ENCODE data around the gene PELI2.

The PELI2 gene

DNA sequence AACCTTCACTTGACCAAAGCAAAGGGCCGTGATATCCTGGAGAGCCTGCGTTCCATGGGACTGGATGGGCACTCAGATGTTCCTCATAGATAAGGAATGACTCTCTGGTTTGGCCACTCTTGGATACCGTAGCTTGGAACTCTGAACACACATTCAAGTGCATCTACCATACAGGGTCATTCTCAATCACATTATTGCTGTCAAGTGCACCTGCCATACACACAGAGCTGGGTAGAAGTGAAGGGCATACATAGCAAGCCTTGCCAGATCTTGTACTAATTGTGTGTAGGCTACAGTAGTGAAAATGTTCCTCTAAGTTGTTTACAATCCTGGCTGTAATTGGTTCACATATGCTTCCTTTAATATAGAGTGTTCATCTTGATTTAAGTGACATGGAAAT is 58.3 kb downstream of the PELI2 start:
- DNase-seq, result no peak

- DNase-seq, result no peak
These were observed 58.8 kb downstream of the PELI2 start for GRCh38 chr14:56177036-56177435.

DNA sequence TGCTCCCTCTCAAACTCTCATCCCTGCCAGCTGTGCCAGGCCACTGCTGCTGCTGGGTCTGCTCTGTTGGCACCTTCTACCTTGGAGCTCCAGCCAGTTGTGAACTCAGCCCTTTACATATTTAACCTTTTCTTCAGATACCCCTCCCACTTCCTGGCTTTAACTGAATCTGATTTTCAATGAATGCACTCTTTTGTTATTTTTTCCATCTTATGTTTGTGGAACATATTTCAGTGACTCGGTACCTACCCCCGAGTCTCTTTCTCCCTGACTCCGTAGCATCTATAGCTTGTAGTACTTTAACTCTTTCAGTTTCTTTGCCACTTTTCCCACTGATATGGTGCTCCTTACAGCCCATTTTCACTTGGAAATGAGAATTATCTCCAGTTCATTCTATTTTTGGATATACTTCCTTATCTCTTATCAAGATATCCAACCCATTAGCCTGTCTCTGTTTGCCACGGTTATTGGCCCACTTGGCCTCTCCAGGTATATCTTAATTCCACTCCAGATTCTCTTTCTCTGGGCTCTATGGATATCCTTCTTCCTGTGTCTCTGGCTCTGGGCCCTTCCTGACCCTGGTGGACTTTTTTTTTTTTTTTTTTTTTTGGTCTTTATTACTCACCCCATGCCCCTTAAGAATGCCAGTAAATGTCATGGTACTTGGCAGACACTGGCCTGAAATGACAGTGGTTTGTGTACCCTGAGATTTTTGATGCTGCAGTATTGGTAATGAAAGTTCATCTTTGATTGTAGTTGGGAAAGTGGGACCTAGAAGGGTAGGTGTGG is 62.7 kb downstream of the PELI2 start:
- no peak for DNase-seq

DNA sequence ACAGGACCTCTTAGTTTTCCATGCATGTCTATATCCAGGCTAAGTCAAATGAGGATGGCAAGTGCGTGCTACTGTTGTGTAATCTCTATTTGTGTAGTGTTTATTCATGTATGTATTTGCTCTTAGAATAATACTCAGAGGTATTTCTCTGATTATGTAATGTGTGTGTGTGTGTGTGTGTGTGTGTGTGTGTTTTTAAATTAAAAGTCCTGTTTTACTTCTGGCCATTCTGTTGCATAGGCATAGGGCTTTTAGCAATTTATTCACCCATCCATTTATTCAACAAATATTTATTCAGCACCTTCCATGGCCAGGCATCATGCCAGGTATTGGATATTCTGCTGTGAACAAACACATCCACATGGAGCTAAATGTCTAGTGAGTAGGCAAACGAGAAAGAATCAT is 63.5 kb downstream of the PELI2 start:
- DNase-seq, result no peak

DNA sequence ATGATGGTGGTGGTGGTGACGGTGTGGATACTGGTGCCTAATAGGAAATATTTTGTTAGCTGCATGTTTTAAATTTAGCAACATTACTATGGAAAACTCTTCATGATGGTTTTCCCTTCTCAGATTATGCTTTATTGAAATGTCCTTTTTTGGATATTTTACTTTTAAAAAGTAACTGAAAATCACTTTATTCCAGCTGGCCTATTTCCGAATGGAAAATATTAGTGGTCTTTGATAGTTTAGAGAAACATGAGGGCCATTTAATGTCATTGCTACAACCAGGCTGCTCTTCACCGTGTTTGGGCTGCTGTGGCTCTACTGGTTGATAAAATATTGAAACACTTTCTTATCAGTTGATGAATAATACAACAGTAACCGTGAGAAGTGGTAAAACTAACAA is 64.2 kb downstream of the PELI2 start:
- DNase-seq, result no peak

DNA sequence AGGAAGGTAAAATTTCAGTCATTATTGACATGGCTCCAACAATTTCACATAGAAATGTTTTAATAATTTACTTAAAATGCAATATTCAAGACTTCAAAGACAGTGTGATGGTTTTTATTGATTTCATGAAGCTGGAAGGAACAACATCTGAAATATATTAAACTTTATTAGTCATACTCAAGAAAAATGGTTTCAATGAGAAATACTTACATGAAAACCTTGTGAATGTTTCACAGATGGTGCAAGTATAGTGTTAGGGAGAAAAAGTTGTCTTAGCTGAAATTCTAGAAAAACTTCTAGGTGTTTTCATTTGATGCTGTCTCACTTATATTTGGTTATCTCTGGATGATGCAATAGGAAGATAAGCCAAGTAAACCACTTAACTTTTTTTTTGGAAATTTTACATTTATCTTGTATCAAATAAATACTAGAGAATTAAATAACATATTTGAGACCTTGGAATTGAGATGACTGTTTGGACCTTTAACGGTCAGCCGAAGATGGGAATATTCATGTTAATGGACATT is 65.5 kb downstream of the PELI2 start:
- no peak for DNase-seq

DNA sequence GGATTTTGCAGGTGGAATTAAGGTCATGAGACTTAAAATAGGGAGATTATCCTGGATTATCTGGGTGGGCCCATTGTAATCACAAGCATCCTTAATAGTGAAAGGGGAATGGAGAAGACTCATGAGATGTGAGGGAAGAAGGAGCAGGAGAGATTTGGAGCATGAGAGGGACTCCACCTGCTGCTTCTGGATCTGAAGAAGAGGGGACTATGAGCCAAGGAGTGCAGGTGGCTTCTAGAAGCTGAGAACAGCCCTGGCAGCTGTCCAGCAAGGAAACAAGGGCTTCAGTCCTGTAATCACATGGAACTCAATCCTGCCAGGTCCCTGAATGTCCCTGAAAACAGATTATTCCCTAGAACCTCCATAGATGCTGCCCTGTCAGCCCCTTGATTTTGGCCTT is 67.8 kb downstream of the PELI2 start:
- DNase-seq, result no peak

- no peak for DNase-seq
These were observed 69.5 kb downstream of the PELI2 start for GRCh38 chr14:56187736-56188135.

DNA sequence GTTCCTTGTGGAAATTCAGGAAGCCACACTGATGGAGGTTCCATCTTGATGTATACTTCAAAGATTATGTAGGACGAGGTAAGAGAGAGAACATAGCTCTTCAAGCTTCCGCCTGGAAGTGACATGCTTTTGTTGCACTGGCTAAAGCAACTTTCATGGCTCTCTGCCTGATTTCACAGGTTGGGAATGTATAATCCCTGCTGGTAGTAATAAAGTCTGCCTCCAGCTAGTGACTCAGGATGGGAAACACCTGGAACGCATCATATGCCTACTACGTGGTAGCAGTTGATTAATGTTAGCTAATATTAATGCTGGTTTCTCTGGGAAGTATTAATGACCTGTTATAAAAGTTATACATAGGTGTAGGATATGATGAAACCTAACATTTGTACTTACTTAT is 71.1 kb downstream of the PELI2 start:
- no peak for DNase-seq

DNA sequence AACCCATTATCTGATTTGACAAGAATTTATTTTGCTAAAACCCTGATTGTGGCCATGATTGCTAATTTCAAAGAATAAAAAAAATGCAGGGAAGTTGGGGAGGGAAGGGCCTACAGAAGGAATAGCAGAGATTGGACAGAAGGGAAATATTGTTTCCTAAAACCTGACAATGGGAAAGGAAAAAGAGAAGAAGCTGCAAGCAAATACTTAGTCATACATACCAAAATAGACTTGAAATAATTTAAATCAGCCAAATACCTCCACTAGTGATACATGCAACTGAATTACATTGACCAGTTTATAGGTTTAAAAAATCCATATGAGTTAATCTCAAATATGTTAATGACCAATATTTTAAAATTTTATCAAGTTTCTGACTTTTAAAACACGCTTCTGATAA is 75.1 kb downstream of the PELI2 start:
- no peak for DNase-seq

DNA sequence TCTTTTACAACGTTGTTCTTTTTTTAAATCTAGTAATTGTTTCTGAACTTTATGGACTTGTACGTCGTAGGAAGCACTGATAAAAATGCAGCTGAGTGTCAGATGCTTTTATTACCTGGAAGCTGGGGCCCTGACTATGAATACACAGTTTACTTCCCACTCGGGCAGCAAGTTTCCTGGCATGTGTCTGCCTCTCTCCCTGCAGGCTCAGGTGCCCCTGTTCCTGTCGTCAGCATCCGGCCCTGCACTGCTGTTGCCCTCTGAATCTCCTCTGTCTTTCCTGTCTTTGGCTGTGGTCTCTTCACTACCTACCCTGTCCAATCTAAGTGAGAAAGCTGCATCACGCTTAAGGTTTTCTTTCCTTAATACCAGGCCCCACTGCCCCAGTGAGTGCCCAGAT is 75.8 kb downstream of the PELI2 start:
- DNase-seq, result no peak

GRCh38 chr14:56195223-56195622 is 77.0 kb downstream of the PELI2 start:
- no peak for DNase-seq

DNA sequence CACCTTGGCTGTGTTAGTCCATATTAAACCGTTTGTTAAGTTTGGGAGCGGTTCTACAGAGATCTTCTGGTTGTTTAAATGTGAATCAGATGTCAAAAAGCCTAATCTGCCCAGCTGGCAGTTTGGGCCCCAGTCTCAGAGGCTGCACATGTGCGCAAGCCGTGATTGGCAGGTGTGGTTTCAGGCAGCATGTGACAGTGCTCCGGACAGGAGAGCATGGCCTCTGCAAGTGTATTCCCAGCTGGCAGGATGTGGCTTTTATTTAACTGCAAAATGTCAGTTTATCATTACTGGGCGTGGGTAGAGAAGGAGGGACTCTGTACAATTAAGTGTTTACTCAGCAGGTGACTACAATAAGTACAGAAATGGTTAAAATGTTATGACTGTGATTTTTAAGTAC is 77.5 kb downstream of the PELI2 start:
- DNase-seq, result no peak

DNA sequence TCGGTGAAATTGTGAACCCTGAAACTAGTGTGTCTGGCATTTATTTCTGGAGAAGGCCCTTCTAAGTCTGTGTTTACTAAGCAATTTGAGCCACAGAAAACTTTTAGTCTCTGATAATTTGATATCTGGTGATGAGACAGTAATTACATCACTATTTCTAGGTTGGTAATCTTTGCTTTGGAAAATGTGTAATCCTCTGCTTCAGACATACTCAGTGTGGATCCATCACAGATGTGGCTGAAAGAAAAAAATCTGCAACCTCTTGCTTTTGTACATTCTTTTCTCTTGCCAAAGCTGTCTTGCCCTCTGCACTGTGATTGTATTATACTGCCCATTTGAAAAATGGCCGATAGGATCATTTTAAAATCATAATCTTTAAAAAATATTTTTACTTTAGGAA is 78.1 kb downstream of the PELI2 start:
- DNase-seq, result no peak

DNA sequence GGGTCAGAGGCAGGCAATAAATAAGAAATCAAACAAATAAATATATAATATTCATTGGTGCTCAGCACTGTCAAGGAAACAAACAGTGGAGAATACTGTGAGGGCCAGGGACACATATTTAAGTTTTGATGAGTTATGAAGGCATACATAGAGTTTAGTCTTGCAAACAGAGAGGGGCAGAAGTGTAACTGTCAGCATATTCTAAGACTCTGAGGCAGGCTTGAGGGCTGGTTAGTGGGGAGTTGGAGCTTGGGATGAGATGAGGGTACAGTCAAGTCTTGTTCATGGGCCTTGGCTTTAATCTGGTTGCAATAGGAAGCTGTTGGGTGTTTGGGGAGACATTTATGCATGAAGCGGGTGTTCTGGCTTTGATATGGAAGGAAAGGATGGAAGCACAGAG is 78.9 kb downstream of the PELI2 start:
- no peak for DNase-seq

DNA sequence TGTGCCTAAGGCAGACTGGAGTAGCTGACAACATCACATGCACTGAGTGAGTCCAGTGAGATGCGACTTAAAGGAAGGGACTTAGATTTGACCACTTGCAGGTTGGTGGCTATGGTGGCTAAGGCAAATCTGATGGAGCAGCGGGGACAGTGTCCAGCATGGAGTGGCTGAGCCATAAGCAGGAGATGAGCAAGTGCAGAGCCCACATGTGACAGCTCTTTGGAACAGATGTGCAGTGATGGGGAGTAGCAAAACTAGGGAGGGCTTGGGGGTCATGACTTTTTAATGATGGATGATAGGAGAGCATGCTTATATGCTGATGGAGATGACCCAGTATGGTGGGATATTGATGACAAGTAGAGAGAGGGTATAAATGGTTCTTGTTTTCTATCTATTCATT is 80.2 kb downstream of the PELI2 start:
- no peak for DNase-seq

DNA sequence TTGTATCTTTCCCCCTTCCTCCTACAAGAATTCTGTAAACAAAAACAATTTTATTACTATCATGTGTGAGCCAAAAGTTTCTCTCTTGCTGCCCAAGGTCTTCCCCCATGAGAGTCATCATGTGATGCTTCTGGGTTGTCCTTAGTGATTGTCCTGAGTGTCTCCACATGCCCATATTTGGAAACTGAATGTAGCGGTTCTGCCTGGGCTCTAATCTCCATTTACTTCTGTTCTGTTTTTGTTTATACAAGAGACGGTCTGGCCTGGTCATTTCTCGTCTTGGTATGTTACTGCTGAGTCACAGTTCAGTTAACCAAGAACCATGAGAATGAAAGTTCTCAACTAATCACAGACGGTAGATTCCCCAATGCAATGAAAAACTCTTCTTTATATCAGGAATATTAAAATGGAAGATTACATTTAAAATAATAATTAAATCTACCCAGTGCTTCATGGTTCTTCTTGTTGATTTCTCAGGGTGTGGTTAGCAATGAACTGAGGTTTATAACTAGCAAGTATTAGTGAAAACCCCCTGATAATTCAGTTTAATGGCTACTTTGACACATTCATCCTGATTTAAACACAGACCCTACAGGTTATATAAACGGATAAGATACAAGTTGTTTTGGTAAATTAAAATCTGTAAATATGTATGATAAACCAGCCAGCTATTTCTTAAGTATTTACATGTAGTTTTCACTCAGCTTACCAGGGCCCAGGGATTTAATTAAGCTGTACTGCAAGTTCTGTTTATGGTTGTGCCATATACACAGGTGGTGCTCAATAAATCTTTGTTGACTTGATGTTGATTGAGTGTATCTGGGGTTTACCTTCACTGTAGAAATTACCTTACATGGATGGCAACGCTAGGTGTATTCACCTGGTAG is 81.1 kb downstream of the PELI2 start:
- no peak for DNase-seq

- no peak for DNase-seq
These were observed 81.9 kb downstream of the PELI2 start for GRCh38 chr14:56199982-56200577.

GRCh38 chr14:56202256-56202655 is 84.0 kb downstream of the PELI2 start:
- no peak for DNase-seq

DNA sequence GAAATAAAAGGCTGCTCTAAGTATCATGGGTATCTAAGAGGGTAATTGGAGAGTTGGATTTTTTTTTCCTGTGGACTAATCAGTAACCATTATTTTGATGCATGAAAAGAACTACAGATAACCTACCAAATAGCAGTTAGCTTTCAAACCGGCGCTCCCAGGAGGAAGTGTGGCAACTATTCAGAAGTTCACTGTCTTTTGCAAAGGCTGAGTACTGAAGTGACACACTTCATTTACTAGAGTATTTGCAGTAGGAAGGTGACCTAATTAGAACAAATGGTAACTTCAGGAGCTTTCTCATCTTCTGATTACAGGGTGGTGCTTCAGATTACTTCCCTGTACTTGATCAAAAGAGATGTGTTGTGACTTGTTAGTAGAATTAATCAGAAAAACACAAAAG is 87.7 kb downstream of the PELI2 start:
- DNase-seq, result no peak

DNA sequence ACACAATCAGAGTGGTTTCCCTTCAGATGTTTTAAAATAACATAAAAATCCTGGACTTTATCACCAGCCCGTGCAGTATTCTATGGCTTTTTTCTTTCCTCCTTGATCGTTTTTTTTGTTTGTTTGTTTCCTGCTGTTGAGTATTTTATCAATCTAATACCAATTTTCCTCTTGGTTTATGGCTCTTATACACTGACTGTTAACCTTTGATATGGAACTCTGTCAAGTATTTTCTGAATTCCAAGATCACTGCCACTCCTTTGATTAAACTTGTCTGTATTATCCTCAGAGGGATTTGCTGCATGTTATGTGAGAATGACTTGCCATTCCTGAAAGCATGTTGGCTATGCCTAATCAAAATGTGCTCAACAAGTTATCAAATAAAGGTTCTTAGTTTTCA is 88.4 kb downstream of the PELI2 start:
- no peak for DNase-seq

DNA sequence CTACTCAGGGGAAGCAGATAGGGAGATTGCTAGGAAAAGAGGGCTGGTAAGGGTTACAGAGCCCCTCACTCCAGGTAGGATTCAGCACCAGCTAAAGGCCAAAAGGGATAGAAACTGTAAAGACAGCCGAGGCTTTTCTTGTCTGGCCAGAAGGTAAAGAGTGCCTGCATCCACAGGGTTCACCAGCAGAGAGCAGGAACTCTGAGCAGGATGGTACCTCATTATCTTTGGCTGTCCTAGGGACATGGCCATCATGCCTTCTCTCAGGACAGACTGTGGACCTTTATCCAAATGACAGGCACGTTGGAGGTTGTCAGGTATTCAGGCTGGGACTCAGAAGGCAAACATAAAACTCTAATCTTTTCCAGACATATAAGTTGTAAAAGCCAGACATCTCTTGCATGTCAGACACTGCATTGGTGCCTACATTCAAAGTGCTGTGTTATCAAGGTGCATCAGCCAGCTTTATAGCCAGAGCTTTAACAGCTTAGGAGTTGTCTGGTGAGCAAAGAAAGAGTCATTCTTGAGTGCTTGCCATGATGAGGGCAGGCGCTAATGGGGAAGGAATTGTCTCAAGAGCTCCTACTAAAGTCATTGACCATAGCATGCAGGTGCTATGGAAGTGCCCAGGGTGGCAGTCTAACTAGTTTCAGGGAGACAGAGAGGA is 89.5 kb downstream of the PELI2 start:
- DNase-seq, result no peak

GRCh38 chr14:56208520-56208919 is 90.3 kb downstream of the PELI2 start:
- no peak for DNase-seq

Measured in GF-D8 (cell line).